ENCODE data around the gene FERMT2.

The FERMT2 gene

GRCh38 chr14:52961060-52961639 is 10.3 kb upstream of the FERMT2 start:
- no peaks in the 10 kb centered on the region for H3K36me3 ChIP-seq (ENCODE audit: control insufficient read depth, insufficient read depth, low read length)
- DNase-seq = peak; percentile 23 to 47 (median 36)
- peak overlapping the region; percentile 20 for H3K27ac ChIP-seq (ENCODE audit: insufficient read depth, low read length, poor library complexity, severe bottlenecking)

GRCh38 chr14:52960627-52961026 is 9.8 kb upstream of the FERMT2 start:
- Histone ChIP-seq H3K4me3 (ENCODE audit: insufficient read depth, low read depth, low read length, poor library complexity, severe bottlenecking) (no peak overlapping the region), H3K36me3 (ENCODE audit: control insufficient read depth, insufficient read depth, low read length) (no peaks in the 10 kb centered on the region), H3K9me3 (ENCODE audit: control insufficient read depth, low read length) (no peaks in the 10 kb centered on the region), H3K27me3 (replicated peaks; ENCODE audit: control insufficient read depth, insufficient read depth, low read length, poor library complexity, severe bottlenecking) (no peaks in the 10 kb centered on the region), H3K27ac (ENCODE audit: insufficient read depth, low read length, poor library complexity, severe bottlenecking) (peak overlapping the region; percentile 22), H3K4me1 (ENCODE audit: control insufficient read depth, insufficient read depth, low read length, poor library complexity, severe bottlenecking) (peaks cover 7% of the 10 kb centered on the region)
- peak in 1 of 3 donors; percentile 2 for DNase-seq

More at GRCh38 chr14:52961060-52961639, 10.3 kb upstream of the FERMT2 start:
- H3K9me3 ChIP-seq (ENCODE audit: control insufficient read depth, low read length) = no peaks in the 10 kb centered on the region
- no peaks in the 10 kb centered on the region for H3K27me3 ChIP-seq (replicated peaks; ENCODE audit: control insufficient read depth, insufficient read depth, low read length, poor library complexity, severe bottlenecking)
- no peak overlapping the region for H3K4me3 ChIP-seq (ENCODE audit: insufficient read depth, low read depth, low read length, poor library complexity, severe bottlenecking)
- peaks cover 7% of the 10 kb centered on the region for H3K4me1 ChIP-seq (ENCODE audit: control insufficient read depth, insufficient read depth, low read length, poor library complexity, severe bottlenecking)

GRCh38 chr14:52954346-52955214 is 3.7 kb upstream of the FERMT2 start:
- Histone ChIP-seq H3K27ac (ENCODE audit: insufficient read depth, low read length, poor library complexity, severe bottlenecking) (no peak overlapping the region), H3K4me1 (ENCODE audit: control insufficient read depth, insufficient read depth, low read length, poor library complexity, severe bottlenecking) (no peaks in the 10 kb centered on the region), H3K9me3 (ENCODE audit: control insufficient read depth, low read length) (no peaks in the 10 kb centered on the region), H3K36me3 (ENCODE audit: control insufficient read depth, insufficient read depth, low read length) (no peaks in the 10 kb centered on the region), H3K4me3 (ENCODE audit: insufficient read depth, low read depth, low read length, poor library complexity, severe bottlenecking) (no peak overlapping the region), H3K27me3 (replicated peaks; ENCODE audit: control insufficient read depth, insufficient read depth, low read length, poor library complexity, severe bottlenecking) (peaks cover 11% of the 10 kb centered on the region)
- DNase-seq = no peak

GRCh38 chr14:52951681-52952554 is 1.1 kb upstream of the FERMT2 start:
- Histone ChIP-seq H3K9me3 (ENCODE audit: control insufficient read depth, low read length) (no peaks in the 10 kb centered on the region), H3K27me3 (replicated peaks; ENCODE audit: control insufficient read depth, insufficient read depth, low read length, poor library complexity, severe bottlenecking) (peaks cover 36% of the 10 kb centered on the region), H3K36me3 (ENCODE audit: control insufficient read depth, insufficient read depth, low read length) (no peaks in the 10 kb centered on the region), H3K4me3 (ENCODE audit: insufficient read depth, low read depth, low read length, poor library complexity, severe bottlenecking) (peak overlapping the region; percentile 50), H3K27ac (ENCODE audit: insufficient read depth, low read length, poor library complexity, severe bottlenecking) (no peak overlapping the region), H3K4me1 (ENCODE audit: control insufficient read depth, insufficient read depth, low read length, poor library complexity, severe bottlenecking) (peaks cover 6% of the 10 kb centered on the region)
- DNase-seq = no peak

- H3K27me3 ChIP-seq (replicated peaks; ENCODE audit: control insufficient read depth, insufficient read depth, low read length, poor library complexity, severe bottlenecking) = peaks cover 39% of the 10 kb centered on the region
- no peak overlapping the region for H3K27ac ChIP-seq (ENCODE audit: insufficient read depth, low read length, poor library complexity, severe bottlenecking)
Observed at GRCh38 chr14:52950410-52950897, 396 bp downstream of the FERMT2 start.

GRCh38 chr14:52949711-52950409 is 990 bp downstream of the FERMT2 start:
- Histone ChIP-seq H3K27ac (ENCODE audit: insufficient read depth, low read length, poor library complexity, severe bottlenecking) (no peak overlapping the region), H3K4me3 (ENCODE audit: insufficient read depth, low read depth, low read length, poor library complexity, severe bottlenecking) (peak overlapping the region; percentile 56), H3K4me1 (ENCODE audit: control insufficient read depth, insufficient read depth, low read length, poor library complexity, severe bottlenecking) (peaks cover 6% of the 10 kb centered on the region), H3K36me3 (ENCODE audit: control insufficient read depth, insufficient read depth, low read length) (no peaks in the 10 kb centered on the region), H3K27me3 (replicated peaks; ENCODE audit: control insufficient read depth, insufficient read depth, low read length, poor library complexity, severe bottlenecking) (peaks cover 39% of the 10 kb centered on the region), H3K9me3 (ENCODE audit: control insufficient read depth, low read length) (no peaks in the 10 kb centered on the region)
- no peak for DNase-seq

More at GRCh38 chr14:52950410-52950897, 396 bp downstream of the FERMT2 start:
- H3K4me1 ChIP-seq (ENCODE audit: control insufficient read depth, insufficient read depth, low read length, poor library complexity, severe bottlenecking) = peaks cover 6% of the 10 kb centered on the region
- H3K9me3 ChIP-seq (ENCODE audit: control insufficient read depth, low read length) = no peaks in the 10 kb centered on the region
- no peaks in the 10 kb centered on the region for H3K36me3 ChIP-seq (ENCODE audit: control insufficient read depth, insufficient read depth, low read length)
- DNase-seq = peak in 1 of 3 donors; percentile 1
- H3K4me3 ChIP-seq (ENCODE audit: insufficient read depth, low read depth, low read length, poor library complexity, severe bottlenecking) = peak overlapping the region; percentile 56

GRCh38 chr14:52949249-52949648 is 1.6 kb downstream of the FERMT2 start:
- no peak for DNase-seq
- Histone ChIP-seq H3K36me3 (ENCODE audit: control insufficient read depth, insufficient read depth, low read length) (no peaks in the 10 kb centered on the region), H3K27ac (ENCODE audit: insufficient read depth, low read length, poor library complexity, severe bottlenecking) (no peak overlapping the region), H3K9me3 (ENCODE audit: control insufficient read depth, low read length) (no peaks in the 10 kb centered on the region), H3K4me1 (ENCODE audit: control insufficient read depth, insufficient read depth, low read length, poor library complexity, severe bottlenecking) (peaks cover 6% of the 10 kb centered on the region), H3K27me3 (replicated peaks; ENCODE audit: control insufficient read depth, insufficient read depth, low read length, poor library complexity, severe bottlenecking) (peaks cover 39% of the 10 kb centered on the region), H3K4me3 (ENCODE audit: insufficient read depth, low read depth, low read length, poor library complexity, severe bottlenecking) (no peak overlapping the region)

GRCh38 chr14:52948836-52949235 is 2.0 kb downstream of the FERMT2 start:
- Histone ChIP-seq H3K27me3 (replicated peaks; ENCODE audit: control insufficient read depth, insufficient read depth, low read length, poor library complexity, severe bottlenecking) (peaks cover 39% of the 10 kb centered on the region), H3K9me3 (ENCODE audit: control insufficient read depth, low read length) (no peaks in the 10 kb centered on the region), H3K36me3 (ENCODE audit: control insufficient read depth, insufficient read depth, low read length) (no peaks in the 10 kb centered on the region), H3K27ac (ENCODE audit: insufficient read depth, low read length, poor library complexity, severe bottlenecking) (no peak overlapping the region), H3K4me1 (ENCODE audit: control insufficient read depth, insufficient read depth, low read length, poor library complexity, severe bottlenecking) (peaks cover 6% of the 10 kb centered on the region), H3K4me3 (ENCODE audit: insufficient read depth, low read depth, low read length, poor library complexity, severe bottlenecking) (no peak overlapping the region)
- no peak for DNase-seq

- Histone ChIP-seq H3K27me3 (replicated peaks; ENCODE audit: control insufficient read depth, insufficient read depth, low read length, poor library complexity, severe bottlenecking) (peaks cover 39% of the 10 kb centered on the region), H3K4me3 (ENCODE audit: insufficient read depth, low read depth, low read length, poor library complexity, severe bottlenecking) (no peak overlapping the region), H3K9me3 (ENCODE audit: control insufficient read depth, low read length) (no peaks in the 10 kb centered on the region), H3K4me1 (ENCODE audit: control insufficient read depth, insufficient read depth, low read length, poor library complexity, severe bottlenecking) (peaks cover 6% of the 10 kb centered on the region), H3K36me3 (ENCODE audit: control insufficient read depth, insufficient read depth, low read length) (no peaks in the 10 kb centered on the region), H3K27ac (ENCODE audit: insufficient read depth, low read length, poor library complexity, severe bottlenecking) (no peak overlapping the region)
- no peak for DNase-seq
Observed at GRCh38 chr14:52948039-52948438, 2.8 kb downstream of the FERMT2 start.
